Pulmonary artery endothelial cell (primary cell): ENCODE results near the gene HOXC6. TPM values are rescaled to one million over a fixed set of nuclear protein-coding genes. Genes with fewer than 3 reads are reported as not detected.

ENCODE experiments used
- DNase-seq: peaks from one replicate; pipeline ENCODE4 v3.0.0-alpha.2; 2011; ENCODE audit warnings: low read depth, low spot score
- total RNA-seq: library from RNA; depleted of rRNA; stranded (reverse); fragments of >200 nt; gene quantifications from 2 replicates; pipeline ENCODE4 v1.2.3, GENCODE V29; 2014

HOXC6 gene
- total RNA-seq, 1 donor from 2014 or later: not detected

DNA sequence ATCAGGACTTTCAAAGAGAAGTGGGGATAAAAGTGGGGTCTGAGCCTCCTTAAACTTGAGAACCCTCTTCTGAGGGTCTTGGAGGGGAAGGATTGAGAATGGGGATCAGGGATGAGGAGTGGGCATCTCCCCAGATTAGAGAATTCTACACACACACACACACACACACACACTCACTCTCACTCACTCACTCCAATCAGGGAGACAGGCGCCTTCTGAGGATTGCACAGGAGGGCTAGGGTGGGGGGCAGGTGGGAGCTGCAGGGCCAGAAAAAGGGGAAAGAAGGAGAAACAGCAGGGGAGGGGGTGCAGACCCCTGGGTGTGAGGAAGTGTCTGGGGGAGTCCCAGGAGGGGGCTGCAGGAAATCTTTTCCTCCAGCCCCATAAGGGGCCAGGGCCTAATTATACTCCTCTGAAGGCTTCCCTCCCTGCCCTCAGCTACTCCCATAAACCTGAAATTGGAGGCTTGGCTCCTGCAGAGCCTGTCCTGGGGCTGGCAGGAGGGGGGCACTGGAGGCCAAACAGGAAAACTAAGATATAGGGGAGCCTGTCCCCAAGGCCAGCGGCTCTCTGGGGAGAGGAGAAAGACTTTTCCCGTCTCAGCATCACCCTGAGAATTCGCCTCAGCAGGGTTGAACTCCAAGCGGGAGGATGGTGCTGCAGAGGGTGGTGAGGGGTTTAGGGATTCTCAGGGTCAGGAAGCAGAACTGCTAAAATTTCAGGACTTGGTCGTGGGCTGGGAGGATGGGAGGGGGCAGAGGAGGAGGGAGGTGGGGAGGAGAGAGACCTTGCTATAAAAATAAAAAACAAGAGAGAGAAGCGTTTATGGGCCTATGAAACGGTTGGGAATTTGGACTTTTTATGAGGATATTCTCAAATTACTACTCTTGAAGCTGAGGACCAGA lies 26.7 kb upstream of the HOXC6 start:
- no peak for DNase-seq

GRCh38 chr12:54002278-54002914 lies 25.8 kb upstream of the HOXC6 start:
- DNase-seq: no peak

DNA sequence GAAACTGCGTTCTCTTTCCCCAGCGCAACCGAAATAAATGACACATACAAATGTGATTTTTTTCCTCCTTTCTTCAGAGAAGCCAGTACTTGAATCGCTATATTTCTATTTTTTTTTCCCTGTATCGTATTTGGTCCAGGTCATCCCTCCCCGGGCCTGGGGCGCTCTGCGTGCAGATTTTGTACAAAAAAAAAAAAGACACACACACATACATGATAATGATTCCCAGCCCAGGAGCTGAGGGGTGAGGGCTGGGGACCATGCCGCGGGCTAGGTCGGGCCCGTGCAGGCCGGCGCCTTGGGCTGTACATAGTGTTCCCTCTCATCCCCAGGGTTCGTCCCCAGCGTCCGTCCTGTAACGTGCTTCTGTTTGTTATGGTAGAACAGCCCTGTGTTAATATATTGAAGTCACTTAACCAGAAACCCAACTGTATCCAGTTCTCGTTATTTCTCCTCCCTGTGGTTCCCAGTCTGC lies 25.3 kb upstream of the HOXC6 start:
- DNase-seq: no peak

DNA sequence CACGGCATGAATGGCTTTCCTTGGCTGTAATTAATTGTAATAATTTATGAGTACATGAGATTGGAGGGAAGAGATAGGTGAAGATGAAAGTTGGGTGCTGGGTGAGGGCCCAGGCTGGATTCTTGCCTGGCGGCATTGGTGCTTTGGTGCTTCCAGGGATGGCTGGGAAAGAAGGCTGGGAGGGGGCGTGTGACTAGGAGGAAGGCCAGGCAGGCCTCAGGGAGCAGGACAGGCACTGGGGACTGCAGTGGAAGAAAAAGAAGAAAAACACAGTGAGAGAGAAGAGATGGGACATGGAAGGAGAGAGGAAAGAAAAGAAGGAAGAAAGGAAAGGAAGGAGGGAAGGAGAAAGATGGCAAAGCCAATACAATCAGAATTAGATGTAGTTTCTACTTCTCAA lies 24.6 kb upstream of the HOXC6 start:
- DNase-seq: no peak

GRCh38 chr12:54004063-54004840 lies 24.0 kb upstream of the HOXC6 start:
- DNase-seq: no peak

- no peak for DNase-seq
These were observed 23.3 kb upstream of the HOXC6 start for GRCh38 chr12:54004841-54005530.

- no peak for DNase-seq
These were observed 22.7 kb upstream of the HOXC6 start for GRCh38 chr12:54005531-54005852.

- DNase-seq: peak; percentile 19
These were observed 22.2 kb upstream of the HOXC6 start for GRCh38 chr12:54005853-54006558.

GRCh38 chr12:54006559-54007220 lies 21.6 kb upstream of the HOXC6 start:
- no peak for DNase-seq

GRCh38 chr12:54007538-54008259 lies 20.5 kb upstream of the HOXC6 start:
- DNase-seq: no peak

- no peak for DNase-seq
These were observed 20.0 kb upstream of the HOXC6 start for GRCh38 chr12:54008260-54008552.

- no peak for DNase-seq
These were observed 18.8 kb upstream of the HOXC6 start for GRCh38 chr12:54009171-54010052.

DNA sequence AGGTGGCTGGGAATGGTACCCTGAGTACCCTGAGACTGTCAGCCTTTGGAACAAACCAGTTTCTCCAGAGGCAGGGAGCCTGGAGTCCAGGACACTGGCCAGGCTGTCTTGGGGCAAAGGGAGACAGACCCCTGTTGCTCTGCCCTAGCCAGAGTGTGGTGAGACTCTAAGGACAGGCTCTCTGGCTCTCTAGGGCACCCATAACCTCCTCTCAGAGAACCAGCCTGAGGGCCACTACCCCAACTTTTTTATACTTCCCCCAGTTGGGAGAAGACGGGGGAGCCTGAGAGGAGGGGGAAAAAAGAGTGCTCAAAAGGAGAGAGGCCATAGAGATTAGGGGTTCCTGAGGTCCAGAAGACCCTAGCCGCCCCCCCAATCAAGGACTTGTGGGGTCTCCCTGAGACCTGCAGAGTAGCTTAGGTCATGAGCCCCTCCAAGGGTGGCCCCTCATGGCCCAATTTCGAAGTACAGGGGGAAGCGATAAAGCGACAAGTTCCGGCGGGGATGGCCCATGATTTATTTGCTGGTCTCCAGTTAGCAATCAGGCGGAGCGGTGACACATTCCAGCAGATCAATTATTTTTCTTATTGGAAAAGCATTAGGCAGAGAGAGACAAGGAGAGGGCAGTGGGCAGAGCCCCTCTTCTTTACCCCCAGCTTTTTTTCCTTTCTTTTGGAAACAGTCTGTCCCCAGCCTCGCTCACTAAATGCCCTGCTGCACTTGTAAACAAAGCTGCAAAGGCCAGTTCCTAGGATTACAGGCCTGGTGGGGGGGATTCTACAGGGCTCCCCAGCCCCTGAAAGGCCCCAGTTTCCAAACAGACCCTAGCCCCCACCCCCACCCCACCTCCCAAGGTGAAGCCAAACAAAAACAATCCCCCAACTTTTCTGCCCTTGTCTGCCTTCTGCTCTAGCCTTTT lies 17.9 kb upstream of the HOXC6 start:
- no peak for DNase-seq

DNA sequence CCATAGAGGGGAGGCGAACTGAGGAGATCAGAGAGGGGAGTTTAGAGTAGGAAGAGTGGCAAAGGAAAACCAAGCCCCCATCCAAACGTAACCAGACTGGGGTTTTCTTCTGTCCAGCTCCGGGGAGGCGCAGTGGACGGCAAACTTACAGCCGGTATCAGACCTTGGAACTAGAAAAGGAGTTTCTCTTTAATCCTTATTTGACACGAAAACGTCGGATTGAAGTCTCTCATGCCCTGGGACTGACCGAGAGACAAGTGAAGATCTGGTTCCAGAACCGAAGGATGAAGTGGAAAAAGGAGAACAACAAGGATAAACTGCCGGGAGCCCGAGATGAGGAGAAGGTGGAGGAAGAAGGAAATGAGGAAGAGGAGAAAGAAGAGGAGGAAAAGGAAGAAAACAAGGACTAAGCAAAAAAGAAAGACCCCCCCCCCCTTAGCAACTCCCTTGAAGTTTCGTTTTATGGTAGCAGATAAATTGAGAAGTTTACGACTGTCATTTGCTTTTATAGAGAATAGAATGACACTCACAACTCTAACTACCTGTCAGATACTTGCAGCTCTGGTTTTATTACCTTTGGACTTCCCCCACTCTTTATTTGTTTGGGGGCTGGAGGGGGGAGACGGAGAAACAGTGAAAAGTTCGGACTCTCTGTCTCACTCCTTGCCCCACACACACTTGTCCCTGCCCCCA lies 17.1 kb upstream of the HOXC6 start:
- no peak for DNase-seq

DNA sequence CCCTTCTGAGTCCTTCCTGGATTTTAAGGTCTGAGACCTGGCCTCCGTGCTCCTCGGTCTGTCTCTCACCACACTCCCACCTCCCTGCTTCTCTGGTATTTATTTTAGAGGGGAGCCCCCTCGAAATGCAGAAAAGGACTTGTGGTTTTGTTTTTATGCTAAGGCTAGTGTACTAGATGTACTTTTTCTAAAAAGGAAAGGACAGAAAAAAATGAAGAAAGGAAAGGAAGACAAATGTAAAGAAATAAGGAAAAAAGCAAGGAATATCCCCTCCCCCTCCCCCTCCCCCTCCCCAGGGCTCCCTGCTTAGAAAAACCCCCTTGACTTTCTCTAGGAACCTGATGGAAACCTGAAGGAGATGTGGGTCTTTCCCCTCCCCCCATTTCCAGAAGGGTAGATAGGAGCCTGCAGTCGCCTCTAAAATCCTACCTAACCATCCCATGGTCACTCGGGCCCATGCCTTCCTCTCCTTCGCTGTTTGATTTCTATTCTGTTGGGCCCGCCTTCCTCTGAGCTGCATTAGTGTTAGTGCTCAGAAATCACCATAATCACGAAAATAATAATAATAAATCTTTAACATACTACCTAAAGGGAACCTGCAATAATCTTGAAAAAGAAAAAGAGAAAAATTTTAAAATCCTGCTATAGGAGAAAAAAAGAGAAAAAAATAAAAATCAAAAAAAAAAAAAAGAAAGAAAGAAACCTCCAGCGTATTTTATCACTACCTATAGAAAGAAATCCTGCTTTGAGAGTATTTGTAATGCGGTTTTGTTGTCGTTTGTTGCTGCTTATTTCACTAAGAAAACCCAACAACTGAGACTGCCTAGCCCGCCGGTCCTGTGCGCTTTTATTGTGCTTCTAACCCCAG lies 16.3 kb upstream of the HOXC6 start:
- DNase-seq: no peak
